Ascending aorta (tissue), 2 donors: Measurements from ENCODE around the gene PREX1. TPM values are rescaled to one million over a fixed set of nuclear protein-coding genes. Genes with fewer than 3 reads are reported as not detected.

Experiments
- DNase-seq, 2 donors: peaks; one replicate each; pipeline ENCODE4 v3.0.0-alpha.2; 2019; ENCODE audit warnings: low spot score in 2 of 2
- H3K27ac ChIP-seq, 2 donors: fragments of 200-600 bp; sonication (generic); one replicate each; pipeline ENCODE4 v1.5.1; 2016 to 2017; ENCODE audit warnings: mild to moderate bottlenecking in 1 of 2
- H3K27me3 ChIP-seq: fragments of 200-600 bp; sonication (generic); one replicate; pipeline ENCODE4 v1.5.1; 2017
- H3K36me3 ChIP-seq, 2 donors: fragments of 200-600 bp; sonication (generic); one replicate each; pipeline ENCODE4 v1.5.1; 2016
- H3K4me1 ChIP-seq, 2 donors: fragments of 200-600 bp; sonication (generic); one replicate each; pipeline ENCODE4 v1.5.1; 2016 to 2017; ENCODE audit warnings: mild to moderate bottlenecking in 1 of 2
- H3K4me3 ChIP-seq, 2 donors: fragments of 200-600 bp; sonication (generic); one replicate each; pipeline ENCODE4 v1.5.1; 2016 to 2017; ENCODE audit warnings: mild to moderate bottlenecking in 1 of 2
- H3K9me3 ChIP-seq, 2 donors: fragments of 200-600 bp; sonication (generic); one replicate each; pipeline ENCODE4 v1.5.1; 2016
- CTCF ChIP-seq, 3 experiments: fragments of 200-600 bp in 2 of 3; fragments of 450-650 bp in 1 of 3; sonication (generic) in 2 of 3; IDR thresholded peaks; one replicate each; pipeline ENCODE4 v1.5.1; 2016 to 2019; ENCODE audit warnings: antibody characterized with exemption in 3 of 3, mild to moderate bottlenecking in 1 of 3, moderate library complexity in 1 of 3
- intact Hi-C: fragments of 100-400 bp; cut with DNase I; formaldehyde crosslinking; loops from one replicate; pipeline ENCODE4 v1.15.1; 2023
- total RNA-seq: library from RNA; depleted of rRNA; stranded (reverse); fragments of >200 nt; gene quantifications from one replicate; pipeline ENCODE4 v1.1.0, GENCODE V29; 2016

The PREX1 gene
- total RNA-seq, 1 donor from 2014 or later: 75.4 TPM

- H3K4me1 ChIP-seq: peaks cover 18 to 68% of the 10 kb centered on the region in 2 donors
- H3K27ac ChIP-seq: no peak overlapping the region
- no peak for DNase-seq
- intact Hi-C loops: no loop called here
- H3K4me3 ChIP-seq: no peak overlapping the region
- TF ChIP-seq CTCF (IDR thresholded peaks at IDR 0.05): no peak
- no peaks in the 10 kb centered on the region for H3K9me3 ChIP-seq
- H3K36me3 ChIP-seq: peaks cover 0 to 7% of the 10 kb centered on the region in 2 donors
- H3K27me3 ChIP-seq: no peaks in the 10 kb centered on the region
These were observed 126.1 kb downstream of the PREX1 start for GRCh38 chr20:48701702-48702101.

GRCh38 chr20:48698507-48699267 lies 129.1 kb downstream of the PREX1 start:
- Histone ChIP-seq H3K4me1 (peaks cover 9 to 40% of the 10 kb centered on the region in 2 donors), H3K4me3 (no peak overlapping the region), H3K36me3 (peaks cover 5 to 15% of the 10 kb centered on the region in 2 donors), H3K27ac (peak overlapping the region; percentile 86 to 91), H3K27me3 (no peaks in the 10 kb centered on the region), H3K9me3 (no peaks in the 10 kb centered on the region)
- DNase-seq: no peak
- intact Hi-C loops: loop anchor here (5.0 kb wide), 1 partner anchor 36 kb away; no protein-coding TSS in a partner anchor
- TF ChIP-seq CTCF (IDR thresholded peaks at IDR 0.05): no peak

- DNase-seq: peak; percentile 59 to 95
- TF ChIP-seq CTCF (IDR thresholded peaks at IDR 0.05): no peak
- Histone ChIP-seq H3K9me3 (no peaks in the 10 kb centered on the region), H3K27me3 (no peaks in the 10 kb centered on the region), H3K4me3 (no peak overlapping the region), H3K36me3 (peaks cover 5 to 15% of the 10 kb centered on the region in 2 donors), H3K4me1 (peaks cover 4 to 33% of the 10 kb centered on the region in 2 donors), H3K27ac (peak overlapping the region; percentile 86 to 91)
- intact Hi-C loops: loop anchor here (2.0 to 5.0 kb wide), 2 partner anchors 15 to 36 kb away; no protein-coding TSS in a partner anchor
These were observed 129.8 kb downstream of the PREX1 start for GRCh38 chr20:48697845-48698491.

- no peak overlapping the region for H3K4me3 ChIP-seq
- H3K9me3 ChIP-seq: no peaks in the 10 kb centered on the region
- peaks cover 10 to 14% of the 10 kb centered on the region in 2 donors for H3K36me3 ChIP-seq
- no peaks in the 10 kb centered on the region for H3K27me3 ChIP-seq
- peaks cover 3 to 24% of the 10 kb centered on the region in 2 donors for H3K4me1 ChIP-seq
- peak overlapping the region in 1 of 2 donors; percentile 86 for H3K27ac ChIP-seq
- intact Hi-C loops: loop anchor here (2.0 to 5.0 kb wide), 2 partner anchors 14 to 34 kb away; no protein-coding TSS in a partner anchor
- no peak for DNase-seq
- TF ChIP-seq CTCF (IDR thresholded peaks at IDR 0.05): no peak
These were observed 131.1 kb downstream of the PREX1 start for GRCh38 chr20:48696671-48697070.

- no peak overlapping the region for H3K4me3 ChIP-seq
- DNase-seq: no peak
- H3K9me3 ChIP-seq: no peaks in the 10 kb centered on the region
- H3K27ac ChIP-seq: no peak overlapping the region
- intact Hi-C loops: loop anchor here (2.0 to 5.0 kb wide), 2 partner anchors 13 to 33 kb away; no protein-coding TSS in a partner anchor
- TF ChIP-seq CTCF (IDR thresholded peaks at IDR 0.05): no peak
- no peaks in the 10 kb centered on the region for H3K27me3 ChIP-seq
- H3K4me1 ChIP-seq: peaks cover 3 to 24% of the 10 kb centered on the region in 2 donors
- peaks cover 15% of the 10 kb centered on the region in 2 donors for H3K36me3 ChIP-seq
These were observed 132.1 kb downstream of the PREX1 start for GRCh38 chr20:48695738-48696137.
